Cardiac muscle cell (in vitro differentiated cells and primary cell): Measurements from ENCODE around the gene MACROD2. TPM values are rescaled to one million over a fixed set of nuclear protein-coding genes. Genes with fewer than 3 reads are reported as not detected.
A peak's percentile ranks its signal among the peaks of the same experiment; 100 is the strongest.

ENCODE experiments used
- DNase-seq, 2 donors: peaks; one replicate each; pipeline versions ENCODE4 v3.0.0 to v3.0.0-alpha.2; 2010 to 2017; ENCODE audit warnings: low read depth in 1 of 2, low spot score in 1 of 2
- H3K27ac ChIP-seq: fragments of 200-600 bp; sonication (generic); 2 replicates; pipeline ENCODE4 v1.5.1; 2016
- H3K27me3 ChIP-seq: fragments of 200-600 bp; sonication (generic); 2 replicates; pipeline ENCODE4 v1.6.0; 2016; ENCODE audit warnings: control low read depth
- H3K36me3 ChIP-seq: fragments of 200-600 bp; sonication (generic); 2 replicates; pipeline ENCODE4 v1.5.1; 2016; ENCODE audit warnings: control low read depth
- H3K4me1 ChIP-seq: fragments of 200-600 bp; sonication (generic); 2 replicates; pipeline ENCODE4 v1.8.1; 2017; ENCODE audit warnings: low read depth, mild to moderate bottlenecking, mixed run types
- H3K4me3 ChIP-seq: fragments of 200-600 bp; sonication (generic); 2 replicates; pipeline ENCODE4 v1.5.1; 2016; ENCODE audit warnings: mild to moderate bottlenecking
- H3K9me3 ChIP-seq: fragments of 200-600 bp; sonication (generic); 2 replicates; pipeline ENCODE4 v1.5.1; 2017; ENCODE audit warnings: low read depth, mild to moderate bottlenecking, control low read depth
- CTCF ChIP-seq: IDR thresholded peaks from 2 replicates; pipeline ENCODE4 v1.5.1; 2012; ENCODE audit warnings: low read depth, mild to moderate bottlenecking, low read length
- polyA plus RNA-seq: library from polyadenylated mRNA; unstranded; fragments of >200 nt; fragmentation: Nextera tagmentation; extraction: Ambion mirVana; gene quantifications from 2 replicates; pipeline ENCODE4 v1.2.1, GENCODE V29; 2016
- total RNA-seq: library from RNA; depleted of rRNA; stranded (reverse); fragments of >200 nt; gene quantifications from 2 replicates; pipeline ENCODE4 v1.2.3, GENCODE V29; 2016

Gene MACROD2
- total and polyA plus RNA-seq, 2 experiments from 2014 or later: 9.3 to 14.4 TPM

GRCh38 chr20:15924556-15924955 is 1929.2 kb downstream of the MACROD2 start:
- H3K27me3 ChIP-seq: no peaks in the 10 kb centered on the region
- no peak for DNase-seq
- TF ChIP-seq CTCF: no peak
- no peak overlapping the region for H3K27ac ChIP-seq
- no peak overlapping the region for H3K4me3 ChIP-seq
- H3K36me3 ChIP-seq: no peaks in the 10 kb centered on the region
- no peaks in the 10 kb centered on the region for H3K9me3 ChIP-seq
- no peaks in the 10 kb centered on the region for H3K4me1 ChIP-seq

GRCh38 chr20:15925376-15925775 is 1930.1 kb downstream of the MACROD2 start:
- Histone ChIP-seq H3K4me3 (no peak overlapping the region), H3K4me1 (no peaks in the 10 kb centered on the region), H3K27me3 (no peaks in the 10 kb centered on the region), H3K27ac (no peak overlapping the region), H3K36me3 (no peaks in the 10 kb centered on the region), H3K9me3 (no peaks in the 10 kb centered on the region)
- no peak for TF ChIP-seq CTCF
- DNase-seq: no peak

- no peaks in the 10 kb centered on the region for H3K27me3 ChIP-seq
- no peak for DNase-seq
- no peaks in the 10 kb centered on the region for H3K4me1 ChIP-seq
- no peaks in the 10 kb centered on the region for H3K36me3 ChIP-seq
- H3K9me3 ChIP-seq: no peaks in the 10 kb centered on the region
- no peak for TF ChIP-seq CTCF
- no peak overlapping the region for H3K27ac ChIP-seq
- no peak overlapping the region for H3K4me3 ChIP-seq
Observed at GRCh38 chr20:15927893-15928650, 1932.8 kb downstream of the MACROD2 start.

GRCh38 chr20:15928946-15929345 is 1933.6 kb downstream of the MACROD2 start:
- H3K4me3 ChIP-seq: no peak overlapping the region
- no peaks in the 10 kb centered on the region for H3K4me1 ChIP-seq
- H3K27me3 ChIP-seq: no peaks in the 10 kb centered on the region
- H3K27ac ChIP-seq: no peak overlapping the region
- DNase-seq: no peak
- H3K36me3 ChIP-seq: no peaks in the 10 kb centered on the region
- no peaks in the 10 kb centered on the region for H3K9me3 ChIP-seq
- TF ChIP-seq CTCF: no peak

- no peaks in the 10 kb centered on the region for H3K36me3 ChIP-seq
- no peaks in the 10 kb centered on the region for H3K9me3 ChIP-seq
- no peak for TF ChIP-seq CTCF
Observed at GRCh38 chr20:15930311-15931305, 1935.3 kb downstream of the MACROD2 start.

More at GRCh38 chr20:15930311-15931305, 1935.3 kb downstream of the MACROD2 start:
- no peak overlapping the region for H3K4me3 ChIP-seq
- H3K4me1 ChIP-seq: no peaks in the 10 kb centered on the region
- DNase-seq: peak; percentile 8 to 23
- no peak overlapping the region for H3K27ac ChIP-seq
- no peaks in the 10 kb centered on the region for H3K27me3 ChIP-seq
